ENCODE measurements around the gene TYMP. TPM values are rescaled to one million over a fixed set of nuclear protein-coding genes. Genes with fewer than 3 reads are reported as not detected.

The TYMP gene
- total and polyA plus RNA-seq, 10 of the 15 experiments (the other 5 are each of a cell fraction or from before 2014, with no cell fraction given), result 0.42 to 57.8 (median 24.6) TPM

DNA sequence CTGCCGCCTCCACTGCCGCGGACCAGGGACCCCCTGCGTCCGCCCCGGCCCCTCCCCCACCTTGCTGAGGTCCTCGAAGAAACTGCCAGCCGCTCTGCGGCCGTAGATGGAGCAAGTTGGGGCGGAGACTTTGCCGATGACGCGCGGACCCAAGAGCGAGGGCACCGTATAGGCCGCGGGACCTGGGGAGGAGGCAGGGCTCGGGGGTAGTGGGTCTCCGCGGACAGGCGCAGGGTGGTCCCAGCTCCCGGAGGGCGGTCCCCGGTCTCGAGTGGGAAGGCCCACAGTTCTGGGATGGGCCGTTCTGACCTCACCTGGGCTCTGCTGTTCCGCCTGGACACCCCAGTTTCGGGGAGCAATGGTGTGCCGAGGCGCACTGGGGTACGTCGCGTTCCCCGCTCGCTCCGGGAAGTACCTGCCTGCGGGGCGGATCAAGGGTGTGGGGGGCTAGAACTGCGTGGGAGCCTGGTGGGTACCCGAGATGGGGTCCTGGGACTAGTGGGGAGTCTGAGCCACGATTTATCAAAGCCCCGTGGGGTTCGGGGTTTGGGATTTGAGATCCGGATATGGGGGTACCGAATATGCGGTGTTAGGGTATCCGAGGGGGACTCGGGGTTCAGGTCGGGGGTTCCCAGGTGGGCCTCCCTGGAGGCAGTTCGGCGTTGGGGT is 1.2 kb upstream of the TYMP start (continued):
- no peak for TF ChIP-seq SRF (IDR thresholded peaks at IDR 0.05; ENCODE audit: low read depth in 2 of 2, low read length in 2 of 2)
- TF ChIP-seq TCF12 (IDR thresholded peaks at IDR 0.05; ENCODE audit: low read depth, low read length), result no peak
- peak; percentile 55 to 65; a peak in 3 of 4 replicates for TF ChIP-seq IKZF2 (IDR thresholded peaks at IDR 0.05)
- TF ChIP-seq HDAC2 (IDR thresholded peaks at IDR 0.05), result no peak
- TF ChIP-seq, protein P1, sequence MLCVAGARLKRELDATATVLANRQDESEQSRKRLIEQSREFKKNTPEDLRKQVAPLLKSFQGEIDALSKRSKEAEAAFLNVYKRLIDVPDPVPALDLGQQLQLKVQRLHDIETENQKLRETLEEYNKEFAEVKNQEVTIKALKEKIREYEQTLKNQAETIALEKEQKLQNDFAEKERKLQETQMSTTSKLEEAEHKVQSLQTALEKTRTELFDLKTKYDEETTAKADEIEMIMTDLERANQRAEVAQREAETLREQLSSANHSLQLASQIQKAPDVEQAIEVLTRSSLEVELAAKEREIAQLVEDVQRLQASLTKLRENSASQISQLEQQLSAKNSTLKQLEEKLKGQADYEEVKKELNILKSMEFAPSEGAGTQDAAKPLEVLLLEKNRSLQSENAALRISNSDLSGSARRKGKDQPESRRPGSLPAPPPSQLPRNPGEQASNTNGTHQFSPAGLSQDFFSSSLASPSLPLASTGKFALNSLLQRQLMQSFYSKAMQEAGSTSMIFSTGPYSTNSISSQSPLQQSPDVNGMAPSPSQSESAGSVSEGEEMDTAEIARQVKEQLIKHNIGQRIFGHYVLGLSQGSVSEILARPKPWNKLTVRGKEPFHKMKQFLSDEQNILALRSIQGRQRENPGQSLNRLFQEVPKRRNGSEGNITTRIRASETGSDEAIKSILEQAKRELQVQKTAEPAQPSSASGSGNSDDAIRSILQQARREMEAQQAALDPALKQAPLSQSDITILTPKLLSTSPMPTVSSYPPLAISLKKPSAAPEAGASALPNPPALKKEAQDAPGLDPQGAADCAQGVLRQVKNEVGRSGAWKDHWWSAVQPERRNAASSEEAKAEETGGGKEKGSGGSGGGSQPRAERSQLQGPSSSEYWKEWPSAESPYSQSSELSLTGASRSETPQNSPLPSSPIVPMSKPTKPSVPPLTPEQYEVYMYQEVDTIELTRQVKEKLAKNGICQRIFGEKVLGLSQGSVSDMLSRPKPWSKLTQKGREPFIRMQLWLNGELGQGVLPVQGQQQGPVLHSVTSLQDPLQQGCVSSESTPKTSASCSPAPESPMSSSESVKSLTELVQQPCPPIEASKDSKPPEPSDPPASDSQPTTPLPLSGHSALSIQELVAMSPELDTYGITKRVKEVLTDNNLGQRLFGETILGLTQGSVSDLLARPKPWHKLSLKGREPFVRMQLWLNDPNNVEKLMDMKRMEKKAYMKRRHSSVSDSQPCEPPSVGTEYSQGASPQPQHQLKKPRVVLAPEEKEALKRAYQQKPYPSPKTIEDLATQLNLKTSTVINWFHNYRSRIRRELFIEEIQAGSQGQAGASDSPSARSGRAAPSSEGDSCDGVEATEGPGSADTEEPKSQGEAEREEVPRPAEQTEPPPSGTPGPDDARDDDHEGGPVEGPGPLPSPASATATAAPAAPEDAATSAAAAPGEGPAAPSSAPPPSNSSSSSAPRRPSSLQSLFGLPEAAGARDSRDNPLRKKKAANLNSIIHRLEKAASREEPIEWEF (IDR thresholded peaks at IDR 0.05; ENCODE audit: insufficient replicate concordance, low read depth, low read length), result no peak
- TF ChIP-seq SUZ12 (IDR thresholded peaks at IDR 0.05; ENCODE audit: unreplicated experiment), result no peak
- TF ChIP-seq RELA (IDR thresholded peaks at IDR 0.05; ENCODE audit: borderline replicate concordance, partially characterized antibody), result peak; percentile 29
- TF ChIP-seq MTA3 (IDR thresholded peaks at IDR 0.05; ENCODE audit: borderline replicate concordance, low read length), result no peak
- no peak for TF ChIP-seq NFYB (IDR thresholded peaks at IDR 0.05; ENCODE audit: insufficient read depth, low read depth, low read length)
- no peak for TF ChIP-seq ZNF24 (IDR thresholded peaks at IDR 0.05)
- TF ChIP-seq YY1 (IDR thresholded peaks at IDR 0.05; ENCODE audit: low read depth, low read length), result peak; percentile 27; the same call in 1 of the 2 replicates
- TF ChIP-seq ZBED1 (IDR thresholded peaks at IDR 0.05; ENCODE audit: borderline replicate concordance), result peak; percentile 75; the same call in 1 of the 2 replicates
- TF ChIP-seq ZNF217 (IDR thresholded peaks at IDR 0.05), result no peak
- no peak for TF ChIP-seq NR2F1 (conservative IDR thresholded peaks at IDR 0.05)
- no peak for TF ChIP-seq HCFC1 (IDR thresholded peaks at IDR 0.05; ENCODE audit: low read length)
- TF ChIP-seq, protein P2, sequence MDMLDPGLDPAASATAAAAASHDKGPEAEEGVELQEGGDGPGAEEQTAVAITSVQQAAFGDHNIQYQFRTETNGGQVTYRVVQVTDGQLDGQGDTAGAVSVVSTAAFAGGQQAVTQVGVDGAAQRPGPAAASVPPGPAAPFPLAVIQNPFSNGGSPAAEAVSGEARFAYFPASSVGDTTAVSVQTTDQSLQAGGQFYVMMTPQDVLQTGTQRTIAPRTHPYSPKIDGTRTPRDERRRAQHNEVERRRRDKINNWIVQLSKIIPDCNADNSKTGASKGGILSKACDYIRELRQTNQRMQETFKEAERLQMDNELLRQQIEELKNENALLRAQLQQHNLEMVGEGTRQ (IDR thresholded peaks at IDR 0.05; ENCODE audit: borderline replicate concordance, low read depth, low read length), result no peak
- TF ChIP-seq TARDBP (IDR thresholded peaks at IDR 0.05; ENCODE audit: borderline replicate concordance), result no peak
- TF ChIP-seq, protein P3, sequence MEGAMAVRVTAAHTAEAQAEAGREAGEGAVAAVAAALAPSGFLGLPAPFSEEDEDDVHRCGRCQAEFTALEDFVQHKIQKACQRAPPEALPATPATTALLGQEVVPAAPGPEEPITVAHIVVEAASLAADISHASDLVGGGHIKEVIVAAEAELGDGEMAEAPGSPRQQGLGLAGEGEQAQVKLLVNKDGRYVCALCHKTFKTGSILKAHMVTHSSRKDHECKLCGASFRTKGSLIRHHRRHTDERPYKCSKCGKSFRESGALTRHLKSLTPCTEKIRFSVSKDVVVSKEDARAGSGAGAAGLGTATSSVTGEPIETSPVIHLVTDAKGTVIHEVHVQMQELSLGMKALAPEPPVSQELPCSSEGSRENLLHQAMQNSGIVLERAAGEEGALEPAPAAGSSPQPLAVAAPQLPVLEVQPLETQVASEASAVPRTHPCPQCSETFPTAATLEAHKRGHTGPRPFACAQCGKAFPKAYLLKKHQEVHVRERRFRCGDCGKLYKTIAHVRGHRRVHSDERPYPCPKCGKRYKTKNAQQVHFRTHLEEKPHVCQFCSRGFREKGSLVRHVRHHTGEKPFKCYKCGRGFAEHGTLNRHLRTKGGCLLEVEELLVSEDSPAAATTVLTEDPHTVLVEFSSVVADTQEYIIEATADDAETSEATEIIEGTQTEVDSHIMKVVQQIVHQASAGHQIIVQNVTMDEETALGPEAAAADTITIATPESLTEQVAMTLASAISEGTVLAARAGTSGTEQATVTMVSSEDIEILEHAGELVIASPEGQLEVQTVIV (IDR thresholded peaks at IDR 0.05; ENCODE audit: borderline replicate concordance, partially characterized antibody), result peak; percentile 26
- TF ChIP-seq, protein P4, sequence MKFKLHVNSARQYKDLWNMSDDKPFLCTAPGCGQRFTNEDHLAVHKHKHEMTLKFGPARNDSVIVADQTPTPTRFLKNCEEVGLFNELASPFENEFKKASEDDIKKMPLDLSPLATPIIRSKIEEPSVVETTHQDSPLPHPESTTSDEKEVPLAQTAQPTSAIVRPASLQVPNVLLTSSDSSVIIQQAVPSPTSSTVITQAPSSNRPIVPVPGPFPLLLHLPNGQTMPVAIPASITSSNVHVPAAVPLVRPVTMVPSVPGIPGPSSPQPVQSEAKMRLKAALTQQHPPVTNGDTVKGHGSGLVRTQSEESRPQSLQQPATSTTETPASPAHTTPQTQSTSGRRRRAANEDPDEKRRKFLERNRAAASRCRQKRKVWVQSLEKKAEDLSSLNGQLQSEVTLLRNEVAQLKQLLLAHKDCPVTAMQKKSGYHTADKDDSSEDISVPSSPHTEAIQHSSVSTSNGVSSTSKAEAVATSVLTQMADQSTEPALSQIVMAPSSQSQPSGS (IDR thresholded peaks at IDR 0.05; ENCODE audit: low read length), result no peak
- TF ChIP-seq, protein P5, sequence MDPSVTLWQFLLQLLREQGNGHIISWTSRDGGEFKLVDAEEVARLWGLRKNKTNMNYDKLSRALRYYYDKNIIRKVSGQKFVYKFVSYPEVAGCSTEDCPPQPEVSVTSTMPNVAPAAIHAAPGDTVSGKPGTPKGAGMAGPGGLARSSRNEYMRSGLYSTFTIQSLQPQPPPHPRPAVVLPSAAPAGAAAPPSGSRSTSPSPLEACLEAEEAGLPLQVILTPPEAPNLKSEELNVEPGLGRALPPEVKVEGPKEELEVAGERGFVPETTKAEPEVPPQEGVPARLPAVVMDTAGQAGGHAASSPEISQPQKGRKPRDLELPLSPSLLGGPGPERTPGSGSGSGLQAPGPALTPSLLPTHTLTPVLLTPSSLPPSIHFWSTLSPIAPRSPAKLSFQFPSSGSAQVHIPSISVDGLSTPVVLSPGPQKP (IDR thresholded peaks at IDR 0.05; ENCODE audit: low read depth, low read length), result 0 out of 2 replicates have a peak, but pooled peaks have one; percentile 12
